ENCODE results near the gene ERBB3. TPM values are rescaled to one million over a fixed set of nuclear protein-coding genes. Genes with fewer than 3 reads are reported as not detected.
A peak's percentile ranks its signal among the peaks of the same experiment; 100 is the strongest.

The ERBB3 gene
- polyA plus RNA-seq, 1 of the 3 experiments (the other 2 are of a cell fraction) = 1.4 TPM

GRCh38 chr12:56150563-56150962, 70.6 kb downstream of the ERBB3 start:
- Histone ChIP-seq H2AFZ (ENCODE audit: low read depth) (no peak overlapping the region), H3K4me3 (ENCODE audit: low read depth in 2 of 2, low read length in 1 of 2) (no peak overlapping the region)
- no peak for DNase-seq

DNA sequence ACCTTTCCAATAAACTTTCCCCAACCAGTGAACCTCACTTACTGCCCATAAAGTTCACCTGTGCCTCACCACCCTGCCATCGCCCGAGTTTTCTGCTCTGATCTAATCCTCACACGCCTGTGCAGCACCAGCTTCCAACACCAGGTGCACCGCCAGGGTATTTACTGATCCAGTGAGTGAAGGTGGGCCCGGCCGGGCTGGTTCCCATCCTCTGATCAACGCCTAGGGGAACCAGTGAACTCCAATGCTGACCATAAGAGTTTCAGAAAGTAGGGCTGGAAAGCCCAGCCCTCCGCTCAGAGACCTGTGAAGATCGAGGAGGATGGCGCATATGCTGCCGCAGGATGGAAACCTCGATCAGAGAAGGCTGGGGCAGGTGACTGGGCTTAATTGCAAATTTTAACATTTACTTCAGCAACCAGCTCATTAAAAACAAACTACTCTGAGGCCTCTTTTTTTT, 71.7 kb downstream of the ERBB3 start:
- peak overlapping the region; percentile 75 for H2AFZ ChIP-seq (ENCODE audit: low read depth)
- H3K27me3 ChIP-seq (ENCODE audit: insufficient read depth) = no peaks in the 10 kb centered on the region
- 9% methylated on average over 12 of the region's 12 CpGs for WGBS (ENCODE audit: low lambda C conversion rate)
- CTCF ChIA-PET = interaction anchor here (0.7 to 1.6 kb wide), 16 partner anchors 9 to 70 kb away, joined by 3 to 14 read pairs (median 4); partner anchors contain the start of genes ESYT1, RNF41, SMARCC2 and ZC3H10
- H3K4me1 ChIP-seq (ENCODE audit: control insufficient read depth in 1 of 2, insufficient read depth in 2 of 2, low read depth in 1 of 2, low read length in 1 of 2) = peaks cover 18 to 21% of the 10 kb centered on the region in 2 experiments; a peak in 3 of 4 replicates
- peak overlapping the region; percentile 62 to 87 for H3K4me3 ChIP-seq (ENCODE audit: low read depth in 2 of 2, low read length in 1 of 2)
- peaks cover 26% of the 10 kb centered on the region for H3K79me2 ChIP-seq (ENCODE audit: insufficient read depth)
- H3K36me3 ChIP-seq (replicated peaks in 1 of 2; ENCODE audit: control insufficient read depth in 1 of 2, insufficient read depth in 2 of 2, low read length in 1 of 2) = peaks cover 6 to 9% of the 10 kb centered on the region in 2 experiments
- no peaks in the 10 kb centered on the region for H3K9me2 ChIP-seq
- H3K4me2 ChIP-seq = peak overlapping the region; percentile 95
- peak overlapping the region; percentile 82 for H3K9ac ChIP-seq
- TF ChIP-seq CHD2 (IDR thresholded peaks at IDR 0.05; ENCODE audit: low read length, partially characterized antibody) = no peak
- TF ChIP-seq, protein P1, sequence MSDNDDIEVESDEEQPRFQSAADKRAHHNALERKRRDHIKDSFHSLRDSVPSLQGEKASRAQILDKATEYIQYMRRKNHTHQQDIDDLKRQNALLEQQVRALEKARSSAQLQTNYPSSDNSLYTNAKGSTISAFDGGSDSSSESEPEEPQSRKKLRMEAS (IDR thresholded peaks at IDR 0.05; ENCODE audit: low read depth) = peak; percentile 20; the same call in 1 of the 2 replicates
- peak; percentile 57; the same call in 1 of the 2 replicates for TF ChIP-seq MXI1 (IDR thresholded peaks at IDR 0.05; ENCODE audit: low read depth, low read length)
- TF ChIP-seq CTCF (IDR thresholded peaks at IDR 0.05) = peak; percentile 48; the same call in 1 of the 2 replicates
- TF ChIP-seq EZH2phosphoT487 (IDR thresholded peaks at IDR 0.05; ENCODE audit: borderline replicate concordance, low read depth) = no peak
- TF ChIP-seq YY1 (IDR thresholded peaks at IDR 0.05; ENCODE audit: low read depth) = no peak
- TF ChIP-seq ELF1 (IDR thresholded peaks at IDR 0.05) = no peak
- no peaks in the 10 kb centered on the region for H3K9me3 ChIP-seq
- POLR2A ChIA-PET = interaction anchor here (0.7 to 1.6 kb wide), 6 partner anchors 9 to 48 kb away, joined by 3 to 6 read pairs (median 4); partner anchors contain the start of genes ESYT1 and ZC3H10
- peaks cover 19% of the 10 kb centered on the region for H3F3A ChIP-seq (replicated peaks; ENCODE audit: insufficient read depth)
- no peaks in the 10 kb centered on the region for H4K20me1 ChIP-seq (ENCODE audit: insufficient read depth)
- peak overlapping the region; percentile 85 to 86 for H3K27ac ChIP-seq (ENCODE audit: low read depth in 2 of 2, low read length in 1 of 2)
- DNase-seq = peak; percentile 71

More at GRCh38 chr12:56150563-56150962, 70.6 kb downstream of the ERBB3 start:
- H3K4me2 ChIP-seq = no peak overlapping the region
- TF ChIP-seq NFIC (IDR thresholded peaks at IDR 0.05; ENCODE audit: borderline replicate concordance) = peak; percentile 90
- TF ChIP-seq, protein P1 (IDR thresholded peaks at IDR 0.05; ENCODE audit: low read depth) = no peak
- peaks cover 21% of the 10 kb centered on the region for H3K79me2 ChIP-seq (ENCODE audit: insufficient read depth)
- ChIA-PET POLR2A (no interaction called here), CTCF (interaction anchor here (1.2 to 2.2 kb wide), 2 partner anchors 25 to 39 kb away, joined by 5 to 9 read pairs; partner anchors contain the start of gene SMARCC2)
- H3F3A ChIP-seq (replicated peaks; ENCODE audit: insufficient read depth) = peaks cover 25% of the 10 kb centered on the region
- no peak overlapping the region for H3K9ac ChIP-seq
- H3K9me2 ChIP-seq = no peaks in the 10 kb centered on the region
- peaks cover 18 to 21% of the 10 kb centered on the region in 2 experiments; a peak in 3 of 4 replicates for H3K4me1 ChIP-seq (ENCODE audit: control insufficient read depth in 1 of 2, insufficient read depth in 2 of 2, low read depth in 1 of 2, low read length in 1 of 2)
- no peaks in the 10 kb centered on the region for H4K20me1 ChIP-seq (ENCODE audit: insufficient read depth)
- 66% methylated on average over 3 of the region's 3 CpGs for WGBS (ENCODE audit: low lambda C conversion rate)
- no peaks in the 10 kb centered on the region for H3K27me3 ChIP-seq (ENCODE audit: insufficient read depth)
- peak overlapping the region in 1 of 2 experiments; percentile 21; a peak in 1 of 4 replicates for H3K27ac ChIP-seq (ENCODE audit: low read depth in 2 of 2, low read length in 1 of 2)
- H3K9me3 ChIP-seq = no peaks in the 10 kb centered on the region
- peaks cover 0 to 6% of the 10 kb centered on the region in 2 experiments for H3K36me3 ChIP-seq (replicated peaks in 1 of 2; ENCODE audit: control insufficient read depth in 1 of 2, insufficient read depth in 2 of 2, low read length in 1 of 2)

All from SK-N-SH (cell line).